DMS53 treated with DMSO at 0.1 percent for 48 hours (cell line): Measurements from ENCODE around the gene S100A14.

ENCODE experiments used
- DNase-seq: peaks from one replicate; lab custom pipeline; 2025; ENCODE audit not compliant: unreplicated experiment; lab: John Stamatoyannopoulos, UW

The S100A14 gene

DNA sequence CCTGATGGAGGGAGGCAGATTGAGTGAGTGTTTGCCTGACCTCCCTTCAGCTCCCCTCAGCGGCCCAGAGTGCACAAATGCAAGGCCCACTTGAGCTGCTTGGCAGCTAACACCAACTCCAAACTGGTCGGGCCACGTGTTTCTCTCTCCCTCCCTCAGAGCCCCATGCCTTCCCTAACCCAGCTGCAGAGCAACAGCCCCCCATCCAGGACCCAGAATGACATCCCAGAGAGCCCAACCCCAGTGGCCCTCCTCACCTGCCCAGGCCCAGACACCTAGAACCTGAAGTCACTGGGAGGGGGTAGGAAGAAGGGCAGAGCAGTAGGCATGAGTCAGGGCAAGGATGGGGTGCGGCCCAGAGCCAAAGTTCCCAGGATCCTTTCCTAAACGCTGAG, 789 bp upstream of the S100A14 start:
- no peak for DNase-seq

DNA sequence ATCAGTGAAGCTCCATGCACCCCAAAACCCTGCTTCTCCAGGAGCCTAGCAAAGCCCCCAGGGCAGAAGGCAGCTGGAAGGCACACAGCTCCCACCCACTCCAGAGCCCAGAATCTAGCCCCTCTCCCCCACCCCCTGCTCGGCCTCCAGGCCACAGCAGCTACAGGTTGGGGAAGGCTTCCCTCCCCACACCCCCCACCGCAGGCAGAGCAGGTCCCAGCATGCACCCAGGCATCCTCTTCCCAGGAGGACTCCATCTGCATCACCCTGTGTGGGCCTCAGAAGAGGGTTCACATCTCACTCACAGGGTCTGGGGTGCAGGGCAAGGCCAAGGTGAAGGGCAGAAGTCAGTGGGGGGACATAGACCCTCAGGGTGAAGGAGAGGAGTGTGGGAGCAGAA, 719 bp downstream of the S100A14 start:
- DNase-seq = no peak

DNA sequence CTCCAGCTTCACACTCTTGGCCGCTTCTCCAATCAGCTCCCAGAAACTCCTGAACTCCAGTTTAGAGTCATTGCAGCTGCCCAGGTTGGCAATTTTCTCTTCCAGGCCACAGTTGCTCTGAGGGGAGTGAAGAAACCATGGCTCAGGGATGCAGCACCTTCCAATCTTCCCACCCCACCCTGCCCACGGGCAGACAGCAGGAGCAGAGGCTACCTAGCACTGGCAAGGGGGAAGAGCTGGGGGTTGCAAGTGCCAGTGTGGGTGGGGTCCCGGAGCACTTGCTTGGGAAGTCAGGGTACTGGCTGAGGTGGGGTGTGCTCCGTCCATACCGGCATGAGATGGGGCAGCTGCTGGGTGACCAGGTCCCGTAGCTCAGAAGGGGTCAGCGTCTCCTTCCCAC, 1.2 kb downstream of the S100A14 start:
- no peak for DNase-seq

DNA sequence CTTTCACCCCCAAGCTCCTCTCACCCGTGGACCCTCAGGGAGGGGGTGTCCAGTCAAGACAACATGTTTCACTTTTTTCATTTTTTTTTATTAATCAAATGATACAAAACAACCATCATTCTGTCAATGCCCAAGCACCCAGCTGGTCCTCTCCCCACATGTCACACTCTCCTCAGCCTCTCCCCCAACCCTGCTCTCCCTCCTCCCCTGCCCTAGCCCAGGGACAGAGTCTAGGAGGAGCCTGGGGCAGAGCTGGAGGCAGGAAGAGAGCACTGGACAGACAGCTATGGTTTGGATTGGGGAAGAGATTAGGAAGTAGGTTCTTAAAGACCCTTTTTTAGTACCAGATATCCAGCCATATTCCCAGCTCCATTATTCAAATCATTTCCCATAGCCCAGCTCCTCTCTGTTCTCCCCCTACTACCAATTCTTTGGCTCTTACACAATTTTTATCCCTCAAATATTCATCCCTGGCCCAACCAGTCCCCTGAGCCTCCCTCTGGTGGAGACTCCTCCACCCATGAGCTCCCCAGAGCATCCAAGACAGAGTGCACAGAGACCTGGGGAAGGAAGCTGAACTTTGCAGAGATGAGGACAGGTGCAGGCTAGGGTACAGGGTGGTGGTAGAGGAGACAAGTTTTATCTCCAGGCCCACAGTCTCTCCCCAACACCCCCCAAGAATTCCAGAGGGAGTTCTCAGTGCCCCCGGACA, 1.8 kb downstream of the S100A14 start:
- no peak for DNase-seq

DNA sequence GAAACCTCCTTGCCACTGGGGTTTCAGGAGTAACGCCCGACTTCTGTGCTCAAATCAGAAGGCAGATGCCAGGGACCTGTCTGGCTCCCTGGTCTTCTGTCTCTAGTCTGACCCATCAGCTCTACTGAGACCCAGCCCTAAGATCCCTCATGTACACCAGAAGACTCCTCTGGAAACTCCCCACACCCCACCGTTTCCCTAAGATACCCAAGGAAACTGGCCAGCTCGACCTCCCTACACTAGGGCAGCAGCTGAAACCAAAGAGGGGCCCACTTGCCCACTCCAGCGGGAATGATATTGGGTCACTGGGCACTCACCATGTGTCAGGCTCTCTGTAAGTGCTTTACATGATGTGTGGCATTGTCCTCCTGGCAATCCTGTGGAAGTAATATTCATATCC, 2.7 kb downstream of the S100A14 start:
- no peak for DNase-seq

DNA sequence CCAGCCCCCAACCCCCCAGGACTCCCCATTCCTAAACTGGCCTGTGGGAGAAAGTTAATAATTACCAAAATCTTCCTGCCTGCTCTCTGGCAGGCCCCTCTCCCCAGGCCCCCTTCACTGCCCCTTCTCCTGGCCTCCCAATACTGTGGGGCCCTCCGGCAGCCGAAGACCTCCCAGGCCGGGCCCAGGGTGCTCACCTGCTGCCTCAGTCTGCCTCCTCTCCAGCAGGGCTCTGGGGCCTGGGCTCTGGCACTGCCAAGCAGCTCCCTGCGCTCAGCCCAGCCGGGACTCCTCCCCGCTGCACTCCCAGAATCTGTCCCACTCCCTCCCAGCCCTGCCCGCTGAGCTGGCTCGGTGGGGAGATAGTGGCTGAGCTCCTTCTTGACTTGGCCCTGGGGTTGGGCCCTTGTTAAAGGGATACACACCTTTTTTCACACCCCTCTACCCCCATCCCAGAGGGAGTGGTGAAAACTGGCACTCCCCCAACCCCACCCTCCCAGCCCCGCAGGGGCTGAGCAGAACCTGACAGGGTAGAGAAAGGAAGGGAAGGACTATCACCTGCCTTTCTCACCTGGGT, 3.3 kb downstream of the S100A14 start, which contains the start of gene S100A16:
Gene S100A16, minus strand, starts transcription at position 383 of the 577 bp plus-strand sequence. CDS start 4,986 bp downstream, outside the sequence.
- no peak for DNase-seq

DNA sequence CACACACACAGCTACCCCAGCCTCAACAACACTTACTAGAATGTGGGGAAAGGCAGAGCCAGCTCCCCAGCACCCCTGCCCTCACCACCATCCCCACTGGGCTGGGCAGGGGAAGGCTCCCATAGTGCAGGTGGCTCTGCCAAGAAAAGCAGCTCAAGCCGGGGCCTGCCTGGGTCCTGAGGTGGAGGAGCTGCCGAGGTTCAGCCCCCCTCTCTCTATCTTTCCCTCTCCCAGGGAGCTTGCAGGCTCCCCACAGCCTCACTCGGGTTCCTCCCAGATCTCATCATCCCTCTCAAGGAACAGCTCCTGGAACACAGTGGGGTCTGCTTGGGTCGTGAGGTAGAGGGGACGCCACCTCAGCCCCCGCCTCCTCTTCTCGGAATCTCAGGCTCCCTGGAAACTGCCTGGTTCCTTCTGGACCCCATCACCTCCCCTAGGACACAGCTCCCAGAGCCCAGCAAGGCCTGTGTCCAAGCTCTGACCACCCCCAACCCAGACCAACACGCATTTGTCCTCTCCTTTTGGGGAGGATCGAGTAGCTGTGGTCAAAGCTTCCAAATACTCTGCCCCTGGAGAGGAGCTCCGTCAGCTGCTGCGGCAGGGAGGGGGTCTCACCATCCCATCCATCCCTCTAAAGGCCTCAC, 3.9 kb downstream of the S100A14 start:
- DNase-seq = no peak

DNA sequence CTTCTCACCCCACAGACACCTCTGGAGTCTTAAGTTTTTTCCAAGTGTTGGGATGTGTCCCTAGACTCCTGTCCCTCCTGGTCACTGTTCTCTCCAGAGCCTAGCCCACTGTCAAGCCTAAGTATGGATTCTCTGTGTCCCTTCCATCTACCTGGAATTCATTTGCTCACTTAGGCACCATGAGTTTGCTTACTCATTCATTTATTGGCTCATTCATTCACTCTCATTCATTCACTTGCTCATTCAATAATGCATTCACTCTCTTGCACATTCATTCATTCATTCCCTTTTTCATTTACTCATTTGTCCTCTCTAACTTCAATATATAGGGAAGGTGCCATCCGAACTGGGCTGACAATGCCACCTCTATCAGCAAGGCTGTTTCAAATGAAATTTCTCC, 4.8 kb downstream of the S100A14 start:
- DNase-seq = no peak

DNA sequence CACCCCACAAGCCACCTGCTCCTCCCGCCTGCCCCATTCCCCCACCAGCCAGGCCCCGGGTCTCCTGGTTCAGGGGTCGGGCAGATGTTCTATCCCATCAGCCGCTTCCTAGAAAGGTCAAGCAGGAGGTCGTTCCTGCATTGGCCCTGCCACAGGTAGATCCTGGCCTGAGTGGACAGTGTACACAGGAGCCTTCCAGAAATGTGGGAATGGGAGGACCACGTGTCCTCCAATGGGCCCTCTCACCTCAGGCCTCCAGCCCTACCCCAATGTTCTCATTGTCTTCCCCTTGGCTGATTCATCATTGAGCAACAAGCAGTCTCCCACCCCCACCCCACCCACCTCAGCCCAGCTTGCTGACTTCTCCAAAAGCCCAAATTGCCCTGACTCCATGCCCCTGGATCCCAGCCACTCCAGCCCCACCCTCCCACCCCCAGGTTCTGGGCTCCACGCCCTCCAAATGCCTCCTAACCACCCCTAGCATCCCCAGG, 5.3 kb downstream of the S100A14 start:
- DNase-seq = no peak

DNA sequence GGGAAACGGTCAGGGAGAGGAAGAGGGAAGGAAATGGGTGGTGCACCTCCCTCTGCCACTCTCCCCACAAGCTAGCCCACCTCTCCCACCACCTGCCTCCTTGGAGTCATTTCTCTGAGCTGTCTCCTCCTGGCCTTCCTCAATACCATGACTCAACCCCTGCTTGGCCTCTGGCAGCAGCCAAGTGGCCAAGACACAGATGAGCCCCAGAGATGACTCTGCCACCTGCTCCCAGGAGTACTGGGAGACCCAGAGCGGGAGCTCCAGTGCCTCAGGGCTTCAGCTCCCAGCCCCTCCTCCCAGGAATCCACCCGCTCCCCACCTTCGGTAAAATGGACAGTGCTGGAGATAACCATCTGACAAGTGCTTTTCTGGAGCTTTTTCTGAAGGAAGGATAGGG, 5.8 kb downstream of the S100A14 start:
- DNase-seq = no peak

DNA sequence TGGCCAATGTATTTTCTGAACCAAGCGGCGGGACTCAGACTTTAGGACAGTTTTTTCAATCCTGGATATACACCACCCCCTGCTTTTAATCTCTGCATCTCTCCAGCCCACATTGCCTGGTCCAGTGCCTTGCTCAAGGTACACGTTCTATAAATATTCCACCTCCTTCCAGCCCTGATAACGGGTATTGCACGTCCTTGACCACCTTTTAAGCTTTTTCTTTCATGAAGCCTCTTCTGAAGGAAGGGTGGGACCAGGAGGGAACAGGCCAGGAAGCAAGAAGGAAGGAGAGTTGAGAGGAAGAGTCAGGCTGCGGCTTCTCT, 6.6 kb downstream of the S100A14 start:
- DNase-seq = no peak

DNA sequence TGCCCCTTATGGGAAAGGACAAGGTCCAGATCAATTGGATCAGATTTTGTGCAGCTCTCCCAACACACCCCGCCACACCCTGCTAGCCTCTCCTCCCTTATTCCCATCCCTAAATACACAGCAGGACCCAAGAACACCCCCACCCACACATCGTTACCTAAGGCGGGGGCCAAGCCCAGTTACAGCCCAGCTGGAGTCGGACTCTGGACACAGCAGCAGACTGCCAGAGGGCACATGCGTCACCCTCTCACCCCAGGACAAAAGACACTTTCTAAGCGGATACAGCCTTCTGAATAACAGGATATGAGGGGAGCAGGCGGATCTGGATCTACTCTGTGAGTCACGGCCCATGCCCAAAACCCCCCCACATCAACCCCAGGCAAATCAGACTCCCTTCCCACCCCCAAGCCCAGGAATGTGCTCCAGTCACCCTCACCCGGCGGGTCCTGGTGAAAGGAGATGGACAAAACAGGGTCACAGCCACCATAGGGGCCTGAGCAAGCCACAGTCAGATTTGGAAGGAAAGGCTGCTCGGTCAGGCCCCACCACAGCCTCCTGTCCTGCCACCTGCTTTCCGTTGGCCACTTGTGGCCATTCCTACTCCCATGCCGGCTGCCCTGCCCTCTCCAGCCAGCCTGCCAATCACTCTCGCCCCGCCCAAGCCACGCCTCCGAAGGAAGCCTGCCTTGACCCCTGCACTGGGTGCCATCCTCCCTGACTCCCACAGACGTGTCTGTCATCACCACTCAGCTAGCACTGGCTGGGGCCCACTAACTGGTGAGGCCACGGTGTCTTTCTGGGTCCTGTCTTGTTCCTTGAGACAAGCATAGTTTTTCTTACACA, 7.2 kb downstream of the S100A14 start:
- no peak for DNase-seq

DNA sequence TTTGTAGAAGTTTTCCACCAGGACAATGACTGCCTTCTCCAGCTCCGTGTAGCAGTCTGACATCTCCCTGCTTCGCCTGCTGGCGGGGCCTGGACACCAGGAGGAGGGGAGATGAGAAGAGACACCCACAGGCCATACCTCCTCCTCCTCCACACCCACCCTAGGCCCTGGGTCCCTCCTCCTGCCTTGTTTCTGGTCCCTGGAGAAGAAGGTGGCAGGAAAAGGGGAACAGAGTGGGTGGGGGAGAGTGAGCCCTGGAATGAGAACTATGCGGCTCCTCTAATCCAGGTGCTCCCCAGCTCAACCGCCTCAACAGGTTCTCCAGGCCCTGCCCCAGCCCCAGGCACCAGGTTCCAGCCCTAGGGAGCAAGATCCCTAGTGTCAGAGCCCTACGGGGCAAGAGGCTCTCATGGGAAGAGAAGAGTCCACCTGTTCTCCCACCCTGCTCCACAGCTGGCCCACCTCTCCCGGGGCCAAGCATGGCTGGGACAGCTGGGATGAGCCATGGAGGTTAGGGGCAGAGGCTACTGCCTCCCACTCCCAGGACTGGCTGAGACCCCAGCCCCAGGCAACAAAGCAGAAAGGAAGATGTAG, 7.9 kb downstream of the S100A14 start:
- no peak for DNase-seq

DNA sequence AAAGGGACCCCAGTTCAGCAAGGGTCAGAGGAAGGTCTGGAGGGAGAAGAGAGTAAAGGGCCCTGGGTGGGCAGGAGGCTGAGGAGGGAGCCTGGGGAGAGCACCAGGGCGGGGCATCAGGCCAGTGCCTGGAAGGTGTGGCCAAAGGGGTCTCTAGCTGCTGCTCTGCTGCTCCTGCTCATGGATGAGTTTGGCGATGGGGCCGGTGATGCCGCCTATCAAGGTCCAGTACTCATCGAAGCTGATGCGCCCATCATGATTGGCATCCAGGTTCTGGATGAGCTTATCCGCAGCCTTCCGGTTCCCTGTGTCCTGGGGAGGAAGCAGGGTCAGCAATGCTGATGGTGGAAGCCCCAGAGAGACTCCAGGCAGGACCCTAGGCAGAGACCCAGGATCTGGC, 8.7 kb downstream of the S100A14 start:
- DNase-seq = no peak

DNA sequence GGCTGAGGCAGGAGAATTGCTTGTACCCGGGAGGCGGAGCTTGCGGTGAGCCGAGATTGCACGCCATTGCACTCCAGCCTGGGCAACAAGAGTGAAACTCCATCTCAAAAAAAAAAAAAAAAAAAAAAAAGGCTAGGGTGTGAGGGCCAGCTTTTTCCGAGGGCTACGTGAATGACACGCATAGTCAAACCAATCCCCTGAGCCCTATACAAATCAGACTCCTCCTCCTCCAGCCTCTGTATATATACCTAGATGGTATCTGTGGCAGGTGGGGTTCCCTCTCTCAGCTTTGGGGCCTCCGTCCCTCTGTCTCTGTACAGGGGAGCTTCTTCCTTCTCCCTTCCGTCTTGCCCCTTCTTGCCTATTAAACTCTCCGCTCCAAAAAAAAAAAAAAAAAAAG, 9.9 kb downstream of the S100A14 start:
- no peak for DNase-seq

DNA sequence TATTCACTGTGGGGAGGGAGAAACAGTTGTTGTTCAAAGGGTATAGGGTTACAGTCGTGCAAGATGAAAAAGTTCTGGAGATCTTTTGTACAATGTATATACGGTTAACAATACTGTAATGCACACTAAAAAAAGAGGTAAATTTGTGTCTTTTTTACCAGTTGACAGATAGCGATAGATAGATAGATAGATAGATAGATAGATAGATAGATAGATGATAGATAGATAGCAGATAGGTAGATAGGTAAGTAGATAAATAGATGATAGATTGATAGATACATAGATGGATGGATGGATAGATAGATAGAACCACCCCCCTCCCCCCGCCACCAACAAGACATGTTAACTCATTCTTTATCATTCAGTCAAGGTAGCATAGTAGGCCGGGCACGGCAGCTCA, 13.4 kb downstream of the S100A14 start:
- DNase-seq = no peak

DNA sequence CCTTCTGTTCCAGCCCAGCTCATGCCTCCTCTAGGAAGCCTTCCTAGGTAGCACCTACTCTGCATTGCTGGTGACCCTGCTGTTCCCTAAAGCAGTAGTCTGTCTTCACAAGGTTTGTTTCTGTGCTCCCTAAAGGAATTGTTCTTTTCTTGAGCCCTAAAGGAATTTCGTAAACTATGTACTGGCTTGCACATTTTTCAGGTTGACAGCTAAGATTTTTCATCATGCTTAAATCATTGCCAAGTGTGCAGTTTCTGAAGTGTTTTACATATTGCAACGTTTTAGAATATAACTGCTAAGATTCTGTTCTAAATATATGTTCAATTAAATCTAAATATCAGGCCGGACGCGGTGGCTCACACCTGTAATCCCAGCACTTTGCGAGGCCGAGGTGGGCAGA, 16.3 kb downstream of the S100A14 start:
- no peak for DNase-seq

DNA sequence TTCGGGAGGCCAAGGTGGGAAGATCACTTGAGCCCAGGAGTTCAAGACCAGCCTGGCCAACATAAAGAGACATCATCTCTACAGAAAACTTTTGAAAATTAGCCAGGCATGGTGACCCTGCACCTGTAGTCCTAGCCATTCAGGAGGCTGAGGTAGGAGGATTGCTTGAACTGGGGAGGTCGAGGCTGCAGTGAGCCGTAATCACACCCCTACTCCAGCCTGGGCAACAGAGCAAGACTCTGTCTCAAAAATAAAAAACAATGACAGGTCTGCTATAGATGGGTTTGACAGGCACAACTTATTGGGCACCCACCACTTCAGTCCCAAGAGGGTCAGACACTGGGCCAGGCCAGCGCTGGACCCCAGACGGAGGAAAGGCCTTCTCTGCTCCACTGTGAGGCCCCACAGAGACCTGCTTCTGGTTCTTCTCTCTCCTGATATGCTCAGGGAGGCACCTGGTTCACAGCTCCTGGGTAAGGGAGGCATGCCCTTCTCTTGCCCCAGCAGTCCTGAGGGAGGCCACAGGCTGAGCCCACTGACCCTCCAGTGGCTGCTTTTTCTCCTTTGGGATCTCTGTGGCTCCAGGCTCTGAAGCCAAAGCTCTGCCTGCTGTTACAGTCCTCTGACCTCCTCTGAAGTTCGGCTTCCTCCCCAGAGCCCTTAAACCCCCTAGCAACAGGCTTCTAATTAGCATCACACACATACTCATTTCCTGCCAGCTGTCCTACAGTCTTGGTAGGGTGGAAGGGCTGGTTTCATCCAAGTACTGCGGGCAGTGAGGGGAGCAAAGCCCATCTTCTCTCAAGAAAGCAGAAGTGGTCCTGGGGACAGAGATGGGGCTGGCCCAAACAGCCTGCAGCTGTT, 17.6 kb downstream of the S100A14 start:
- no peak for DNase-seq

DNA sequence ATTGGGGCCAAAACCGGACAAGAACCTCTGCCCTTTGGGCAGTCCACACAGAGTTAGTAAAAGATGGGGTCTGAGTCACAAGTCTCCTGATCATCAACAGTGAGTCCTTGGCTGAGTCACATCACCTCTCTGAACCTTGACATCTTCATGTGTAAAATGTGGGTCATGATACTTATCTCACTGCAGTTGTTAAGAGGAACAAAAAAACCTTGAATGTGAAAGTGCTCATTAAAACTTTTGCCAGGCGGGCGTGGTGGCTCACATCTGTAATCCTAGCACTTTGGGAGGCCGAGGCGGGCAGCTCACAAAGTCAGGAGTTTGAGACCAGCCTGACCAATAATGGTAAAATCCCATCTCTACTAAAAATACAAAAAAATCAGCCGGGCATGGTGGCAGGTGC, 18.9 kb downstream of the S100A14 start:
- no peak for DNase-seq

DNA sequence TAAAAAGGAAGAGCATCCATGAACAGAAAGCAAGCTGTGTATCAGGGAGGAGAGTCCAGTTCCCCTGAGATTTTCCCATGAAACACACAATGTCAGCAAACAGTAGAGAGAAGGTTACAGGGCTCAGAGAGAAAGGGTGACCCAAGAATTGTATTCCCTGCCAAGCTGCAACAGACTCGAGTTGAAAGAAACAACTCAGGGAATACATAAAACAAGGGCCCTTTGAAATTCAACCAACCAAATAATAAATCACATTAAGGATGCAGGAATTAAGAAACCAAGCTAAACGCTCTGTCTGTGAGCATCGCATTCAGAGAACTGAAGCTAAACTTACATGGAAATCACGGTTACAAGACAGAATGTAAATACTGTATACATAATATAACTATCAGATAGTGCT, 23.4 kb downstream of the S100A14 start:
- no peak for DNase-seq
